Osteocyte (in vitro differentiated cells): ENCODE data around the gene ITGA11. TPM values are rescaled to one million over a fixed set of nuclear protein-coding genes. Genes with fewer than 3 reads are reported as not detected.

ENCODE experiments used
- DNase-seq: peaks from one replicate; pipeline ENCODE4 v3.0.0; 2021; ENCODE audit warnings: mixed read lengths; ENCODE audit not compliant: unreplicated experiment; ENCODE audit errors: extremely low spot score
- H3K27ac Mint-ChIP-seq: one replicate; pipeline ENCODE4 v1.8.0; 2021; ENCODE audit warnings: mild to moderate bottlenecking, mixed read lengths; ENCODE audit not compliant: unreplicated experiment
- H3K27me3 Mint-ChIP-seq: one replicate; pipeline ENCODE4 v1.8.0; 2021; ENCODE audit warnings: mixed read lengths; ENCODE audit not compliant: unreplicated experiment
- H3K36me3 Mint-ChIP-seq: one replicate; pipeline ENCODE4 v1.8.0; 2021; ENCODE audit warnings: mixed read lengths; ENCODE audit not compliant: unreplicated experiment
- H3K4me1 Mint-ChIP-seq: one replicate; pipeline ENCODE4 v1.8.0; 2021; ENCODE audit warnings: mixed read lengths; ENCODE audit not compliant: unreplicated experiment
- H3K4me3 Mint-ChIP-seq: one replicate; pipeline ENCODE4 v1.8.0; 2021; ENCODE audit warnings: mild to moderate bottlenecking, moderate library complexity, mixed read lengths; ENCODE audit not compliant: unreplicated experiment
- H3K9me3 Mint-ChIP-seq: one replicate; pipeline ENCODE4 v1.8.0; 2021; ENCODE audit warnings: mixed read lengths; ENCODE audit not compliant: unreplicated experiment
- CTCF ChIP-seq: fragments of 200-600 bp; sonication (generic); IDR thresholded peaks from 2 replicates; pipeline ENCODE4 v1.5.0; 2021; ENCODE audit warnings: antibody characterized with exemption, mild to moderate bottlenecking, moderate library complexity
- long read RNA-seq: library from polyadenylated mRNA; unstranded; transcript quantifications from one replicate; pipeline ENCODE4 v2.0.0, GENCODE V29; 2021
- total RNA-seq: library from RNA; stranded (reverse); gene quantifications from 2 replicates; pipeline ENCODE4 v1.2.1, GENCODE V29; 2021

Gene ITGA11
- 1,149 and 1,161 TPM in 2 replicates for total RNA-seq
- long read RNA-seq, transcript ITGA11-201 (30 exons, 3,955 nt), result major isoform, 18 of 290 reads
- long read RNA-seq, partial matches to known transcripts, result 168 of 290 reads
- long read RNA-seq, other reads (novel, unspliced or antisense), result 102 of 290 reads

- Mint-ChIP-seq H3K27me3 (no peaks in the 10 kb centered on the region), H3K9me3 (no peaks in the 10 kb centered on the region), H3K27ac (peak within 1 kb of the TSS; percentile 91)
Observed at GRCh38 chr15:68431792-68432401, at the start of gene ITGA11. ITGA11 (minus strand) TSS chr15:68432163; CDS start chr15:68432066, 97 bp downstream.

GRCh38 chr15:68481321-68481720 lies 49.4 kb upstream of the ITGA11 start:
- no peaks in the 10 kb centered on the region for H3K9me3 Mint-ChIP-seq
- H3K27me3 Mint-ChIP-seq, result no peaks in the 10 kb centered on the region
- H3K4me1 Mint-ChIP-seq, result peaks cover 61% of the 10 kb centered on the region
- H3K4me3 Mint-ChIP-seq, result no peak overlapping the region
- no peak overlapping the region for H3K27ac Mint-ChIP-seq
- no peak for TF ChIP-seq CTCF
- H3K36me3 Mint-ChIP-seq, result no peaks in the 10 kb centered on the region
- peak; percentile 68 for DNase-seq

More at GRCh38 chr15:68431792-68432401, at the start of gene ITGA11:
- DNase-seq, result peak; percentile 93
- H3K4me3 Mint-ChIP-seq, result peak within 1 kb of the TSS; percentile 86
- no peak for TF ChIP-seq CTCF
- peaks cover 44% of the 10 kb centered on the region for H3K4me1 Mint-ChIP-seq
- peaks cover 30% of the 10 kb centered on the region for H3K36me3 Mint-ChIP-seq

- Mint-ChIP-seq H3K27ac (peak overlapping the region; percentile 94), H3K36me3 (no peaks in the 10 kb centered on the region)
Observed at GRCh38 chr15:68480296-68480695, 48.3 kb upstream of the ITGA11 start.

GRCh38 chr15:68479870-68480269 lies 47.9 kb upstream of the ITGA11 start:
- DNase-seq, result no peak
- H3K4me1 Mint-ChIP-seq, result peaks cover 51% of the 10 kb centered on the region

More at GRCh38 chr15:68480296-68480695, 48.3 kb upstream of the ITGA11 start:
- Mint-ChIP-seq H3K4me1 (peaks cover 55% of the 10 kb centered on the region), H3K9me3 (no peaks in the 10 kb centered on the region), H3K4me3 (no peak overlapping the region), H3K27me3 (no peaks in the 10 kb centered on the region)
- TF ChIP-seq CTCF, result no peak
- no peak for DNase-seq

More at GRCh38 chr15:68479870-68480269, 47.9 kb upstream of the ITGA11 start:
- Mint-ChIP-seq H3K4me3 (no peak overlapping the region), H3K9me3 (no peaks in the 10 kb centered on the region), H3K36me3 (no peaks in the 10 kb centered on the region), H3K27ac (peak overlapping the region; percentile 94), H3K27me3 (no peaks in the 10 kb centered on the region)
- no peak for TF ChIP-seq CTCF
